IgD-negative memory B cell (primary cell): ENCODE measurements around the gene TRMT44. TPM values are rescaled to one million over a fixed set of nuclear protein-coding genes. Genes with fewer than 3 reads are reported as not detected.
"Not testable (repeated sequence)": the region's sequence is repeated elsewhere in the genome, so short reads cannot be mapped to it uniquely, and the experiment has no call there.

ENCODE experiments used
- H3K27ac Mint-ChIP-seq, 3 donors: one replicate each; pipeline ENCODE4 v1.8.0; 2020 to 2022; ENCODE audit warnings: mild to moderate bottlenecking in 3 of 3, mixed read lengths in 3 of 3, moderate library complexity in 1 of 3
- H3K27me3 Mint-ChIP-seq: one replicate; pipeline ENCODE4 v1.8.0; 2021; ENCODE audit warnings: mixed read lengths
- H3K36me3 Mint-ChIP-seq: one replicate; pipeline ENCODE4 v1.8.0; 2020; ENCODE audit warnings: mild to moderate bottlenecking, mixed read lengths
- H3K4me1 Mint-ChIP-seq, 3 donors: one replicate each; pipeline ENCODE4 v1.8.0; 2020 to 2022; ENCODE audit warnings: mixed read lengths in 3 of 3, mild to moderate bottlenecking in 1 of 3
- H3K4me3 Mint-ChIP-seq, 4 donors: one replicate each; pipeline ENCODE4 v1.8.0; 2020 to 2022; ENCODE audit warnings: mild to moderate bottlenecking in 4 of 4, mixed read lengths in 4 of 4, moderate library complexity in 3 of 4
- H3K9me3 Mint-ChIP-seq, 3 donors: one replicate each; pipeline ENCODE4 v1.8.0; 2020 to 2021; ENCODE audit warnings: mixed read lengths in 3 of 3, mild to moderate bottlenecking in 1 of 3
- polyA plus RNA-seq: library from polyadenylated mRNA; unstranded; fragments of 300-500 nt; fragmentation: Illumina TruSeq; gene quantifications from one replicate; pipeline ENCODE4 v1.2.3, GENCODE V29; 2021

The TRMT44 gene
- polyA plus RNA-seq, 1 donor from 2014 or later, result 18.0 TPM

DNA sequence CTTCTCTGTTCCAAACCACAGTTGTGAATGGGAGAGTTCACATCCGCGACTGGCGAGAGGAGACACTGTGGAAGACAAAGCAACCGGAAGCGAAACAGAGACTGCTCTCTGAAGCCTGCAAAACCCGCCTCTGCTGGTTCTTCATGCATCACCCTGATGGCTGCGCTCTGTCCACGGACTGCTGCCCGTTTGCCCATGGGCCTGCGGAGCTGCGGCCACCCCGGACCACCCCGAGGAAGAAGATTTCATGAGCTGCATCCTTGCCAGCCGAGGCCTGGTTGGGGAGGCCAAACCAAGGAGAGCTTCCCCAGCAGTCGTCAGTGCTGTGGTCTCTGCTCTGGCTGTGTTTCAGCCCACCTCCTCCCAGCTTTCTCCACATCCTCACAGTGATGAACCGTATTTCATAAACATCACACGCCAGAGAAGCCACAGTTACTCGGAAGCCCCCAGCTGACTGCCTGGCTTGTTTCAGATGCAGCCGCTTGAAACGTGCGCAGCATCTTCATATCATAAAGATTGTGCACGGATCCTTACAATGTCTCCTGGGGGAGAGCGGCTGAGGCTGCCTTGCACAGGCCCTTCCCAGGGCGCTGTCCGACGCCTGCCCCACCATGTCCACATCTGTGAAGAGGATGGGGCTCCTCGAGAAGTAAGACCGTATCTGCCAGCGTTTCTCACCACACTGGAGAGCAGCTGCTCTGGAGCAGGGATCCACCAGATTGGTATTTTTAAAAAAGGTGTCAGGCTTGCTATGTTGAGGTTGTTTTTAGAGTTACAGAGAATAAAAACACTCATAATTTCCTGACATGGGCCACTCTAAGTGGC, 35.4 kb downstream of the TRMT44 start:
- Mint-ChIP-seq H3K4me3 (no peak overlapping the region), H3K4me1 (no peaks in the 10 kb centered on the region), H3K27ac (peak overlapping the region in 1 of 3 donors; percentile 25), H3K27me3 (no peaks in the 10 kb centered on the region), H3K36me3 (no peaks in the 10 kb centered on the region), H3K9me3 (no peaks in the 10 kb centered on the region)

DNA sequence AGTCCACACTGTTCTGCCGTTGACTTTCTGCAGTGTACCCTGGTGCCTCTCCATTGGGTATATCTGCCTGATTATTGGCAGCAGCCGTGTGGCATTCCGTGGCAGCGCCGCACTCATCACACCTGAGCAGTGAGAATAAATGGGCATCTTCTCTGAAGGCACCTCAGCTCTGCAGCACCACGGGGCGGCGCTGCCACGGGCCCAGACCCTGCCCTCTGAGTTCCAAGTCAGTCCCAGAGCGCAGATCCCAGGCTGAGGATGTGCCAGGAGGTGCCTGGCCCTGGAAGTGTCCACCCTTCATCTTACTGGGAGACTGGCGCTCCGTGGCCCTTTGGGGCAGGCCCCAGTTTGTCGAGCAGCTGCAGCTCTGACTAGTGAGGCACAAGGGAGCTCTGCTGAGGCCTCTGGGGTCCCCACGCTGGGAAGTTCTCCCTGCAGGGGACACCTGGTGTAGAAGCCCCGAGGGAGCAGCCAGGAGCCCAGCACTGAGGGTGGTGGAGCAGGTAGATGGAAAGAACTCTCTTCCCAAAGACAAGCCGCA, 36.6 kb downstream of the TRMT44 start:
- Mint-ChIP-seq H3K27me3 (no peaks in the 10 kb centered on the region), H3K27ac (no peak overlapping the region), H3K9me3 (no peaks in the 10 kb centered on the region), H3K4me3 (no peak overlapping the region), H3K36me3 (no peaks in the 10 kb centered on the region), H3K4me1 (no peaks in the 10 kb centered on the region)

DNA sequence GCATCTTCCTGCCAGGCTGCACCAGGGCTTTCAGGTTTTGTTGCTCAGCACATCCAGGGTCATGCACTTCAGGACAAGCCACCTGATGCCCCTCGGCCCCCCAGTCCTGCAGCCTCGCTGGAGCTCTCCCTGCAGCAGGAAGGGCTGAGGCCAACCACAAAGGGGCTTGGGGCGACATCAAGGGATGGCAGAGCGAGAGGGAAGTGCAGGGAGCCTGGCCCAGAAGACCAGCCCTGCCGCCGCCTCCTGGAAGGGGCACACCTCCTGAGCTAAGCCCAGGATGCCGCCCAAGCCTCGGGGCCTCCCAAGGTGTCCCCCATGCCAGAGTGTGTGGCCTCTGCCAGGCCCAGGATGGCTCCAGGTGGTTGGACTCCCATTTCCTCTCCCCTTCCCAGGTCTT, 37.1 kb downstream of the TRMT44 start:
- H3K27ac Mint-ChIP-seq, result no peak overlapping the region
- H3K36me3 Mint-ChIP-seq, result no peaks in the 10 kb centered on the region
- no peaks in the 10 kb centered on the region for H3K27me3 Mint-ChIP-seq

DNA sequence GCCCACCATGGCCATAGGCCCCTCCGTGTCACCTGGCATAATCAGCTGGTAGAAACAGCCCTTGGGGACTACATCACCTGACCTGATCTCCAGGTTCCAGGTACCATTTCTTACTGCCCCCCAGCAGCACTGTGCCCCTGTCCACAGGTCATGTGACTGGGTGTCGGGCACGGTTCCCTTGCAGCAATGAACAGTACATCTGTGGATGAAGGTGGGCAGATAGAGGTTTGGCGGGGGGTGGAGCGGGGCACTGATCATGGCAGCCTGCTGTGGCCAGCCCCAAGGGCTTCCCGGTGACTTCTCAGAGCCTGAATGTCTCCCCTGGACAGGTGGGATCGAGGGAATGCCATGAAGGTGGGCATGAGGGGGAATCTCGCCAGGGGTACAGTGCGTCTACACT, 37.8 kb downstream of the TRMT44 start:
- H3K27ac Mint-ChIP-seq, result peak overlapping the region in 1 of 3 donors; percentile 90
- no peak overlapping the region for H3K4me3 Mint-ChIP-seq
- no peaks in the 10 kb centered on the region for H3K36me3 Mint-ChIP-seq
- no peaks in the 10 kb centered on the region for H3K27me3 Mint-ChIP-seq
- no peaks in the 10 kb centered on the region for H3K4me1 Mint-ChIP-seq
- no peaks in the 10 kb centered on the region for H3K9me3 Mint-ChIP-seq

More for the DNA sequence above, 37.1 kb downstream of the TRMT44 start:
- Mint-ChIP-seq H3K4me3 (no peak overlapping the region), H3K9me3 (no peaks in the 10 kb centered on the region), H3K4me1 (no peaks in the 10 kb centered on the region)

DNA sequence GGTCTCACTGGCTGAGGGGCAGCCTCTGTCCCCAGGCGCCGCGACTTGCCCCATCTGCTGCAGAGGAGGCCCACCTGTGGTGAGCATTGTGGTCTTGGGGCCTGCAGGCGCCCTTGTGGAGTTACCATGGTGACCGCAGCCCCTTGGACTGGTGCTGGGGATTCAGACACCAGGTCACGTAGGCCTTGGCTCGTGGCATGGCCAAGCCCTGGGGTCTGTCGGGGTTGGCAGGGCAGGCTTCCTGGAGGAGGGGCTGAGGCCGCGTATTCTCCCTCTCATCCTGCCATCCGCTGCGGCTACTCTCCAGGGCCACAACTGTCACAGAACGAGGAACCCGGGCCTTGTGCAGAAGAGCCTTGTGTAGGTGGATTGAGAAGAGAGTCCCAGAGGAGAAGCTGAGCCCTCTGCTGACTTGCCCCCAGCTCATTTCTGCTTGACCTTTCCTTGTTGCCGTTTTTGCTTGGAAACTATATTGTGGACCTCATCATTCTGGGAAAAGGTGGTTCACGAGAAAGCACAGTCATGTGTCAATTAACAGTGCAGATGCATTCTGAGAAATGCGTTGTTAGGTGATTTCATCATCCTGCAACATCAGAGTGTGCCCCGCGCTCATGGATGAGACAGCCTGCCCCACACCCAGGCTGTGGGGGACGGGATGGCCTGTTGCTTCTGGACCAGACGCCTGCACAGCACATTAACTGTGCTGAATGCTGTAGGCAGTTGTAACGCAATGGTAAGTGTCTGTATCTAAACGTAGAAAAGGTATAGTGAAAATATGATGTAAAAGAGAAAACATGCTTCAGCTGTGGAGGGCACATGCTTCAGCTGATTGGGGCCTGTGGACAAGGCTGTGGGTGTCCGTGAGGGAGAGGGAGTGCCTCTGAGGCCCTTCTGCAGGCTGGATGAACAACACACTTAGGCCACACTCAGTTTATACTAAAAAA, 38.5 kb downstream of the TRMT44 start:
- peaks cover 3% of the 10 kb centered on the region for H3K36me3 Mint-ChIP-seq
- no peaks in the 10 kb centered on the region for H3K4me1 Mint-ChIP-seq
- H3K9me3 Mint-ChIP-seq, result no peaks in the 10 kb centered on the region
- H3K27ac Mint-ChIP-seq, result no peak overlapping the region
- no peaks in the 10 kb centered on the region for H3K27me3 Mint-ChIP-seq
- H3K4me3 Mint-ChIP-seq, result no peak overlapping the region

DNA sequence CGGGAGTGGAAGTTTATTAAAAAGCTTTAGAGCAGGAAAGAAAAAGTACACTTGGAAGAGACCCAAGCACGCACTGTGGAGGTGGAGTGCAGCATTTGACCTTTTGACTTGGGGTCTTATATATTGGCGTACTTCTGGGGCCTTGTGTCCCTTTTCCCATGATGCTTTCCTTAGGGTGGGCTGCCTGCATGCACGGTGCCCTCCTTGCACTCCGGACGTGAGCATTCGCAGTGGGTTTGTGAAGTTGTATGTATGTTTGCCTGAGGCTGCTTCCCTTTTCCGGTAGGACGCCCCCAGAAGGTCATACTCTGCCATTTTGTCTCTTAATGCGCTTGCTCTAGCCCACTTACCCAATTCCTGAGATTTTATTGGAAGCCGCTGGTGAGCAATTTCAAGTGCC, 39.6 kb downstream of the TRMT44 start:
- H3K4me3 Mint-ChIP-seq, result peak overlapping the region in 1 of 4 donors; percentile 8
- peaks cover 3% of the 10 kb centered on the region for H3K27me3 Mint-ChIP-seq
- H3K9me3 Mint-ChIP-seq, result no peaks in the 10 kb centered on the region
- peaks cover 0 to 2% (median 0%) of the 10 kb centered on the region in 3 donors for H3K4me1 Mint-ChIP-seq
- H3K27ac Mint-ChIP-seq, result no peak overlapping the region
- peaks cover 4% of the 10 kb centered on the region for H3K36me3 Mint-ChIP-seq

DNA sequence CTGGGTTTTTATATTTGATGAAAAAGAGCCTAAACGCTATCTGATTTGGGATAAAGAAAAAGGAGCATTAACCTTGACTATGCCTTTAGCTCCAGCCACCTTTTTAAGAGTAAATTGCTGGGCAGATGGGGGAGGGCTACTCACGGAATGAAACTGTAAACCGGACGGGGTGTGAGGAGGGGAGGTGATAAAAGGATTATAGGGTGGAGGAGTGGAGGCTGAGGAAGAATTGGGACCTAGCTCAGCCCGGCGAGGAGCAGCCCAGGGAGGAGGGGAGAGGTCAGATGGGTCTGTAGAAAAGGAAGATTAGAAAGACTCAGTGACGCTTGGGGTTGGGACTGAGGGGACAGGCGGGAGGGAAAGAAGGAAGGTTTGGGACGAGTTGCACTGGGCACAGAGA, 46.1 kb downstream of the TRMT44 start:
- H3K4me3 Mint-ChIP-seq, H3K36me3 Mint-ChIP-seq, H3K4me1 Mint-ChIP-seq, H3K27me3 Mint-ChIP-seq, H3K27ac Mint-ChIP-seq, H3K9me3 Mint-ChIP-seq: not testable (repeated sequence)

DNA sequence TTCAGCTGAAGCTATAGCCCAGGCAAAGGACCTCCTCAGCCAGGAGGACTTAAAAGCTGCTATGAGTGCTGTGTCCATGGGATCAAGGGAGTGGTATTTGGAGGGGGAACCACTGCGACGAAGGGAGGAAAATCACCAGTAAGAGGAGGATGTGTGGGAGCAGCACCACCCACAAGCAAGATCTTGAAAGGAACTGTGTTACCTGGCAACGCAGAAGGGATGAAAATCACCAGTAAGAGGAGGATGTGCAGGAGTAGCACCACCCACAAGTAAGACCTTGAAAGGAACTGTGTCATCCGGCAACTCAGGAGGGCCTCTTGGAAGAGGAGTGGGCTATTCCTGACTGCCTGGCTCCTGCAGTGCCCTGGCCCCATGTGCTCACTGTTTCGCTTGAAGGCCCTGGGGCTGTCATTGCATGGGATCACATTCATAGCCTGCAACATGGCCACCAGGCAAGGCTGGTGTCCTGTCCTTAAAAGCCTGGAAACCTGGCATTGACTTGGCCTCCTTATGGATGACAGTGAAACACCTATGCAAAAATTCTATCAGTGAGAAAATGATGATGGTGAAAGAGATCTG, 48.3 kb downstream of the TRMT44 start:
- Mint-ChIP-seq H3K36me3 (peaks cover 7% of the 10 kb centered on the region), H3K4me3 (no peak overlapping the region), H3K9me3 (peaks cover 0 to 2% (median 2%) of the 10 kb centered on the region in 3 donors), H3K27me3 (peaks cover 3% of the 10 kb centered on the region), H3K4me1 (peaks cover 0 to 2% (median 0%) of the 10 kb centered on the region in 3 donors), H3K27ac (no peak overlapping the region)

DNA sequence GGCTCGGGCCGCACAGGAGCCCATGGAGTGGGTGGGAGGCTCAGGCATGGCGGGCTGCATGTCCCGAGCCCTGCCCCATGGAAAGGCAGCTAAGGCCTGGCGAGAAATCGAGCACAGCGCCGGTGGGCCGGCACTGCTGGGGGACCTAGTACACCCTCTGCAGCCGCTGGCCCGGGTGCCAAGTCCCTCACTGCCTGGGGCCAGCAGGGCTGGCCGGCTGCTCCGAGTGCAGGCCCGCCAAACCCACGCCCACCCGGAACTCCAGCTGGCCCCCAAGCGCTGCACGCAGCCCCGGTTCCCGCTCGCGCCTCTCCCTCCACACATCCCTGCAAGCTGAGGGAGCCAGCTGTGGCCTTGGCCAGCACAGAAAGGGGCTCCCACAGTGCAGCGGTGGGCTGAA, 50.9 kb downstream of the TRMT44 start:
- not testable (repeated sequence) for H3K27ac Mint-ChIP-seq, H3K36me3 Mint-ChIP-seq, H3K27me3 Mint-ChIP-seq, H3K4me3 Mint-ChIP-seq, H3K9me3 Mint-ChIP-seq, H3K4me1 Mint-ChIP-seq

DNA sequence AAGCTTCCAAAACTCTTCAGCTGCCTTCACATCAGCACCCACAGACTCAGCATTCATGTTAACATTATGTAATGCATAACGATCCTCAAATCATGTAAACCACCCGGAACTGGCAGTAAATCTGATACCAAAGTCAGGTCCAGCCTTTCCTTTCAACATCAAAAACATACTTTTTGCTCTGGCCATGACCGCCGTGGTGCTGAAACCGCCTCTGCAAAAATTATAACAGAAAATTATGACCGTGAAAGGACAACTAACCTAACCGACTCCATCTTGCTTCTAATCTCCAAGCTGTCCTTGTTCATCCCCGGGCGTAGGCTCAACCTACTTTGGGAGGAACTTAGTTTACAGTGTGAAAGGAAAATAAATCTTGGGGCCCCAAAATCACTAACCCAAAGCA, 51.6 kb downstream of the TRMT44 start:
- peaks cover 5% of the 10 kb centered on the region for H3K36me3 Mint-ChIP-seq
- peak overlapping the region in 1 of 3 donors; percentile 5 for H3K27ac Mint-ChIP-seq
- H3K4me3 Mint-ChIP-seq, result no peak overlapping the region
- H3K27me3 Mint-ChIP-seq, result peaks cover 2% of the 10 kb centered on the region
- no peaks in the 10 kb centered on the region for H3K4me1 Mint-ChIP-seq
- H3K9me3 Mint-ChIP-seq, result peaks cover 0 to 4% (median 2%) of the 10 kb centered on the region in 3 donors

DNA sequence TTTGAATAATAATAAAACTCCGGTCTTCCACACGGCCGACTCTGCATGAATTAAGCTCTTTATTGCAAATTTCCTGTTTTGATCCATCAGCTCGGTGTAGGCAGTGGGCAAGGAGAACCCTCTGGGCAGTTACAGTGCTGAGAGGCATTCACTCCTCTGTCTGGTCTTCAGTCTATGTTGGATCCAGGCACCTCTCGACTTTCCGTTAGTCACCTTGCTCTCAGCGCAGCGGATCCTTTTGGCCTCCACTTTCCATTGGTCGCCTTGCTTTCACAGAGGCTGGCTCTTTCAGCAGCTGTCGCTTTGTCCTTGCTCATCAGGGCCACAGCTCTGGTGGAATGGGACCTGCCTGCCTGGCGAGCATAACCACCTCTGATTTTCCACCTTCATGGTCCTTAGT, 52.9 kb downstream of the TRMT44 start:
- H3K4me1 Mint-ChIP-seq, result no peaks in the 10 kb centered on the region
- H3K27me3 Mint-ChIP-seq, result peaks cover 2% of the 10 kb centered on the region
- peaks cover 5% of the 10 kb centered on the region for H3K36me3 Mint-ChIP-seq
- no peak overlapping the region for H3K27ac Mint-ChIP-seq
- no peak overlapping the region for H3K4me3 Mint-ChIP-seq
- peaks cover 2 to 6% (median 3%) of the 10 kb centered on the region in 3 donors for H3K9me3 Mint-ChIP-seq

DNA sequence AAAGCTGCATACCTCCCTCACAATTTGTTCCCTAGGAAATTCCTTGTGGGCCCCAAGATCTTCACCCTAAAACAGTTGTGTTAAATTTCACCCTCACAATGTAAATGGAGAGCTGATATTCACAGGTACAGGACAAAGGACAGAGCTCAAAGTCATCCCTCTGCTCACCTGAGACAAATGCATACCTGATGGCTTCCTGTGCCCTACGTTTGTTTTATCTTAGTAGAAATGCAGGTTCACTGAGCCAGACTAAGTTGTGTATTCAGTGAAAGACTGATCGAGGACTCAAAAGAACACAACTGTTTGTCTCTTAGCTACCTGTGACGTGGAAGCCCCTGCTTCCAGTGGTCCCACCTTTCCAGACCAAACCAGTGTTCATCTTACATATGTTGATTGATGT, 53.6 kb downstream of the TRMT44 start:
- Mint-ChIP-seq H3K9me3 (peaks cover 2 to 6% (median 3%) of the 10 kb centered on the region in 3 donors), H3K4me3 (no peak overlapping the region), H3K4me1 (no peaks in the 10 kb centered on the region), H3K27me3 (peaks cover 2% of the 10 kb centered on the region), H3K36me3 (peaks cover 5% of the 10 kb centered on the region), H3K27ac (no peak overlapping the region)

DNA sequence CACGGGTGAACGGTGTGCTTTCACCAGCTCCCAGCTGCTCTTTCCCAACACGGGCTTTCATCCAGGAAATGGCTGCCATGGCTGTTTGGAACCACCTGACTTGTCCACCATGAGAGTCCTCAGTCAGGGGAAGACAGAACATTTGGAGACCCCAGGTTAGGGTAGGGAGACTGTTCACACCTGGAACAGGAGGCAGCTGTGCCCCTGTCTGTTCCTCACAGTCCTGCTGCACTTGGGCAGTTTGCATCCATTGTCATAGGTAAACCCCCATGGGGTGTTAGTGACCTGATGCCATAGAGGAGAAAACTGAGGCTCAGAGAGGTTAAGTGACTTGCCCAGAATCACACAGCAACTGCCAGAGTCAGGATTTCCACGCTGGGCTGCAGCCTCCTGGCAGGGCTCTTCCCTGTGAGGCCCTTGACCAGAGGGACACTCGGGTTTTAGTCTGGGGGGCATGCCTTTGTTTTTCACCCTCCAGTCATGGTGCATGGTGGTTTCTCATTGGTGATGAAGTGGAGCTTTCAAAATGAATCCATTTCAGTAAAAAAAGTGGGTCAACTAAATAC, 54.5 kb downstream of the TRMT44 start:
- no peak overlapping the region for H3K4me3 Mint-ChIP-seq
- H3K36me3 Mint-ChIP-seq, result peaks cover 4% of the 10 kb centered on the region
- peaks cover 2 to 6% (median 3%) of the 10 kb centered on the region in 3 donors for H3K9me3 Mint-ChIP-seq
- peaks cover 2% of the 10 kb centered on the region for H3K27me3 Mint-ChIP-seq
- H3K27ac Mint-ChIP-seq, result no peak overlapping the region
- no peaks in the 10 kb centered on the region for H3K4me1 Mint-ChIP-seq

DNA sequence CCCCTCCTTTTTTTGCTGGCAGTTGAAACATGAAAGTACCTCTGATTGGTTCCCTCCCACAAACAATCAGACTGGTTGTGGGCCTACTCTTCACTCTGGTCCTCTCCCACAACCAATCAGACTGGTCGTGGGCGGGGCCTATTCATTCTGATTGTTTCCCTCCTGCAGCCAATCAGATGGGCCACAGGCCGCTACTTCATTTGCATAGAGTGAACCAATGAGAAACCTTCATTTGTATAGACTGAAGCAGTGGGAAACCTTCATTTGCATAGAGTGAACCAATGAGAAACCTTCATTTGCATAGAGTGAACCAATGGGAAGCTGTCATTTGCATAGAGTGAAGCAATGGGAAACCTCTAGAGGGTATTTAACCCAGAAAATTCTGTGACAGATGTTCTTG, 55.2 kb downstream of the TRMT44 start:
- Mint-ChIP-seq H3K27me3 (peaks cover 2% of the 10 kb centered on the region), H3K4me1 (no peaks in the 10 kb centered on the region), H3K36me3 (peaks cover 3% of the 10 kb centered on the region), H3K9me3 (peaks cover 2 to 4% (median 3%) of the 10 kb centered on the region in 3 donors), H3K27ac (no peak overlapping the region), H3K4me3 (no peak overlapping the region)

DNA sequence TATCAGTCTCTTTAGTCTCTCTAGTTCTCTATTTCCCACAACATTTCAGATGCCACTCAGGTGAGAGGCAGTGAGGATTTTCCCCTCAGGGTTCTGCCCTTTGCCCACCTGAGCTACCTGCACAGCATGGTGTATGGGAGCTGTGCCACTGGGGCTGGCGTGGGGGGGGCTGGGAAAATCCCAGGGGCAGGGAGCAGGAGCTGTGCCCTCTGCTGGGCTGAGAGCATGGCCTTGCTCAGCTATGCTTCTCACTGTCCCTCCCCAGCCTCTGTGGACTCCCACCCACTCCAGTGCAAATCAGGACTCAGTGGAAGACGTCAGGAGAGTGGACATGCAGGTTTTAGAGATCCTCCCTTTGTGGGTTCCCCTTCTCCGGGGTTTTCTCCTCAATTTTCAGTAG, 57.2 kb downstream of the TRMT44 start:
- H3K36me3 Mint-ChIP-seq, result peaks cover 4% of the 10 kb centered on the region
- peaks cover 2 to 5% (median 3%) of the 10 kb centered on the region in 3 donors for H3K9me3 Mint-ChIP-seq
- H3K4me3 Mint-ChIP-seq, result no peak overlapping the region
- no peak overlapping the region for H3K27ac Mint-ChIP-seq
- peaks cover 2% of the 10 kb centered on the region for H3K27me3 Mint-ChIP-seq
- H3K4me1 Mint-ChIP-seq, result no peaks in the 10 kb centered on the region
